ENCODE measurements around the gene MAP3K1.

Gene MAP3K1

GRCh38 chr5:56825222-56825824, 10.0 kb downstream of the MAP3K1 start:
- Histone ChIP-seq H3K9ac (ENCODE audit: insufficient read length, low read depth) (no peak overlapping the region), H3K4me1 (ENCODE audit: insufficient read depth, insufficient read length) (peaks cover 5% of the 10 kb centered on the region), H3K4me3 (ENCODE audit: insufficient read length, low read depth) (no peak overlapping the region), H3K27me3 (ENCODE audit: insufficient read depth, insufficient read length) (no peaks in the 10 kb centered on the region), H3K9me3 (ENCODE audit: insufficient read depth, low read length) (no peaks in the 10 kb centered on the region), H3K36me3 (ENCODE audit: insufficient read depth, insufficient read length, low read length) (peaks cover 3% of the 10 kb centered on the region)
- TF ChIP-seq ZNF274 (IDR thresholded peaks at IDR 0.05; ENCODE audit: low read depth, low read length) (no peak), SUZ12 (IDR thresholded peaks at IDR 0.05; ENCODE audit: extremely low read depth, insufficient read depth, insufficient read length) (no peak), YY1 (IDR thresholded peaks at IDR 0.05; ENCODE audit: insufficient read depth, insufficient read length) (no peak)
- DNase-seq (ENCODE audit: low read depth, low spot score) = no peak

GRCh38 chr5:56827049-56827448, 11.7 kb downstream of the MAP3K1 start:
- DNase-seq (ENCODE audit: low read depth, low spot score) = no peak
- peaks cover 5% of the 10 kb centered on the region for H3K4me1 ChIP-seq (ENCODE audit: insufficient read depth, insufficient read length)
- no peak for TF ChIP-seq ZNF274 (IDR thresholded peaks at IDR 0.05; ENCODE audit: low read depth, low read length)

GRCh38 chr5:56827924-56828323, 12.6 kb downstream of the MAP3K1 start:
- peaks cover 5% of the 10 kb centered on the region for H3K4me1 ChIP-seq (ENCODE audit: insufficient read depth, insufficient read length)

More at GRCh38 chr5:56827049-56827448, 11.7 kb downstream of the MAP3K1 start:
- Histone ChIP-seq H3K9ac (ENCODE audit: insufficient read length, low read depth) (no peak overlapping the region), H3K4me3 (ENCODE audit: insufficient read length, low read depth) (no peak overlapping the region), H3K36me3 (ENCODE audit: insufficient read depth, insufficient read length, low read length) (peaks cover 3% of the 10 kb centered on the region), H3K27me3 (ENCODE audit: insufficient read depth, insufficient read length) (no peaks in the 10 kb centered on the region), H3K9me3 (ENCODE audit: insufficient read depth, low read length) (no peaks in the 10 kb centered on the region)

GRCh38 chr5:56829137-56829908, 14.0 kb downstream of the MAP3K1 start:
- Histone ChIP-seq H3K36me3 (ENCODE audit: insufficient read depth, insufficient read length, low read length) (peaks cover 3% of the 10 kb centered on the region), H3K9ac (ENCODE audit: insufficient read length, low read depth) (no peak overlapping the region), H3K27me3 (ENCODE audit: insufficient read depth, insufficient read length) (no peaks in the 10 kb centered on the region), H3K4me3 (ENCODE audit: insufficient read length, low read depth) (no peak overlapping the region), H3K9me3 (ENCODE audit: insufficient read depth, low read length) (no peaks in the 10 kb centered on the region), H3K4me1 (ENCODE audit: insufficient read depth, insufficient read length) (peaks cover 8% of the 10 kb centered on the region)
- DNase-seq (ENCODE audit: low read depth, low spot score) = no peak
- no peak for TF ChIP-seq YY1 (IDR thresholded peaks at IDR 0.05; ENCODE audit: insufficient read depth, insufficient read length)
- no peak for TF ChIP-seq SUZ12 (IDR thresholded peaks at IDR 0.05; ENCODE audit: extremely low read depth, insufficient read depth, insufficient read length)
- no peak for TF ChIP-seq ZNF274 (IDR thresholded peaks at IDR 0.05; ENCODE audit: low read depth, low read length)

More at GRCh38 chr5:56827924-56828323, 12.6 kb downstream of the MAP3K1 start:
- TF ChIP-seq SUZ12 (IDR thresholded peaks at IDR 0.05; ENCODE audit: extremely low read depth, insufficient read depth, insufficient read length) (no peak), ZNF274 (IDR thresholded peaks at IDR 0.05; ENCODE audit: low read depth, low read length) (no peak), YY1 (IDR thresholded peaks at IDR 0.05; ENCODE audit: insufficient read depth, insufficient read length) (no peak)
- Histone ChIP-seq H3K27me3 (ENCODE audit: insufficient read depth, insufficient read length) (no peaks in the 10 kb centered on the region), H3K4me3 (ENCODE audit: insufficient read length, low read depth) (no peak overlapping the region), H3K36me3 (ENCODE audit: insufficient read depth, insufficient read length, low read length) (peaks cover 3% of the 10 kb centered on the region), H3K9me3 (ENCODE audit: insufficient read depth, low read length) (no peaks in the 10 kb centered on the region), H3K9ac (ENCODE audit: insufficient read length, low read depth) (no peak overlapping the region)
- DNase-seq (ENCODE audit: low read depth, low spot score) = no peak

- Histone ChIP-seq H3K9me3 (ENCODE audit: insufficient read depth, low read length) (no peaks in the 10 kb centered on the region), H3K36me3 (ENCODE audit: insufficient read depth, insufficient read length, low read length) (no peaks in the 10 kb centered on the region), H3K4me1 (ENCODE audit: insufficient read depth, insufficient read length) (peaks cover 6% of the 10 kb centered on the region), H3K27me3 (ENCODE audit: insufficient read depth, insufficient read length) (no peaks in the 10 kb centered on the region), H3K9ac (ENCODE audit: insufficient read length, low read depth) (no peak overlapping the region), H3K4me3 (ENCODE audit: insufficient read length, low read depth) (no peak overlapping the region)
- no peak for DNase-seq (ENCODE audit: low read depth, low spot score)
- TF ChIP-seq YY1 (IDR thresholded peaks at IDR 0.05; ENCODE audit: insufficient read depth, insufficient read length) (no peak), ZNF274 (IDR thresholded peaks at IDR 0.05; ENCODE audit: low read depth, low read length) (no peak), SUZ12 (IDR thresholded peaks at IDR 0.05; ENCODE audit: extremely low read depth, insufficient read depth, insufficient read length) (no peak)
Measured at GRCh38 chr5:56831773-56832172, 16.4 kb downstream of the MAP3K1 start.

- Histone ChIP-seq H3K9me3 (ENCODE audit: insufficient read depth, low read length) (no peaks in the 10 kb centered on the region), H3K4me3 (ENCODE audit: insufficient read length, low read depth) (no peak overlapping the region), H3K9ac (ENCODE audit: insufficient read length, low read depth) (no peak overlapping the region), H3K27me3 (ENCODE audit: insufficient read depth, insufficient read length) (no peaks in the 10 kb centered on the region), H3K36me3 (ENCODE audit: insufficient read depth, insufficient read length, low read length) (no peaks in the 10 kb centered on the region), H3K4me1 (ENCODE audit: insufficient read depth, insufficient read length) (peaks cover 3% of the 10 kb centered on the region)
- no peak for DNase-seq (ENCODE audit: low read depth, low spot score)
- TF ChIP-seq ZNF274 (IDR thresholded peaks at IDR 0.05; ENCODE audit: low read depth, low read length) (no peak), YY1 (IDR thresholded peaks at IDR 0.05; ENCODE audit: insufficient read depth, insufficient read length) (no peak), SUZ12 (IDR thresholded peaks at IDR 0.05; ENCODE audit: extremely low read depth, insufficient read depth, insufficient read length) (no peak)
Measured at GRCh38 chr5:56833325-56833724, 18.0 kb downstream of the MAP3K1 start.

GRCh38 chr5:56837381-56837780, 22.0 kb downstream of the MAP3K1 start:
- no peak for TF ChIP-seq YY1 (IDR thresholded peaks at IDR 0.05; ENCODE audit: insufficient read depth, insufficient read length)
- no peak for TF ChIP-seq SUZ12 (IDR thresholded peaks at IDR 0.05; ENCODE audit: extremely low read depth, insufficient read depth, insufficient read length)
- no peak for TF ChIP-seq ZNF274 (IDR thresholded peaks at IDR 0.05; ENCODE audit: low read depth, low read length)
- Histone ChIP-seq H3K4me1 (ENCODE audit: insufficient read depth, insufficient read length) (peaks cover 3% of the 10 kb centered on the region), H3K9ac (ENCODE audit: insufficient read length, low read depth) (no peak overlapping the region), H3K9me3 (ENCODE audit: insufficient read depth, low read length) (no peaks in the 10 kb centered on the region), H3K4me3 (ENCODE audit: insufficient read length, low read depth) (no peak overlapping the region), H3K27me3 (ENCODE audit: insufficient read depth, insufficient read length) (no peaks in the 10 kb centered on the region), H3K36me3 (ENCODE audit: insufficient read depth, insufficient read length, low read length) (peaks cover 3% of the 10 kb centered on the region)
- no peak for DNase-seq (ENCODE audit: low read depth, low spot score)
